Gastroesophageal sphincter (tissue), 3 donors: ENCODE measurements around the gene TFAP2E.

Experiments used
- POLR2A ChIP-seq, 2 donors: fragments of 450-650 bp; IDR thresholded peaks; one replicate each; pipeline ENCODE4 v1.6.1; 2017; ENCODE audit warnings: antibody characterized with exemption in 2 of 2, mild to moderate bottlenecking in 2 of 2, moderate library complexity in 1 of 2
- POLR2AphosphoS5 ChIP-seq: sonication (generic); formaldehyde crosslinking; IDR thresholded peaks from one replicate; pipeline ENCODE4 v1.6.1; 2017; ENCODE audit warnings: antibody characterized with exemption
- TF ChIP-seq, protein P1 (sequence below), 4 experiments: fragments of 200-600 bp in 2 of 4; fragments of 450-650 bp in 2 of 4; sonication (generic) in 1 of 4; IDR thresholded peaks; one replicate each; pipeline ENCODE4 v1.5.1; 2017 to 2019; ENCODE audit warnings: antibody characterized with exemption in 4 of 4, mild to moderate bottlenecking in 2 of 4, moderate library complexity in 2 of 4

- TF ChIP-seq, protein P1, sequence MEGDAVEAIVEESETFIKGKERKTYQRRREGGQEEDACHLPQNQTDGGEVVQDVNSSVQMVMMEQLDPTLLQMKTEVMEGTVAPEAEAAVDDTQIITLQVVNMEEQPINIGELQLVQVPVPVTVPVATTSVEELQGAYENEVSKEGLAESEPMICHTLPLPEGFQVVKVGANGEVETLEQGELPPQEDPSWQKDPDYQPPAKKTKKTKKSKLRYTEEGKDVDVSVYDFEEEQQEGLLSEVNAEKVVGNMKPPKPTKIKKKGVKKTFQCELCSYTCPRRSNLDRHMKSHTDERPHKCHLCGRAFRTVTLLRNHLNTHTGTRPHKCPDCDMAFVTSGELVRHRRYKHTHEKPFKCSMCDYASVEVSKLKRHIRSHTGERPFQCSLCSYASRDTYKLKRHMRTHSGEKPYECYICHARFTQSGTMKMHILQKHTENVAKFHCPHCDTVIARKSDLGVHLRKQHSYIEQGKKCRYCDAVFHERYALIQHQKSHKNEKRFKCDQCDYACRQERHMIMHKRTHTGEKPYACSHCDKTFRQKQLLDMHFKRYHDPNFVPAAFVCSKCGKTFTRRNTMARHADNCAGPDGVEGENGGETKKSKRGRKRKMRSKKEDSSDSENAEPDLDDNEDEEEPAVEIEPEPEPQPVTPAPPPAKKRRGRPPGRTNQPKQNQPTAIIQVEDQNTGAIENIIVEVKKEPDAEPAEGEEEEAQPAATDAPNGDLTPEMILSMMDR (IDR thresholded peaks at IDR 0.05) = no peak
- TF ChIP-seq POLR2A (IDR thresholded peaks at IDR 0.05) (no peak), POLR2AphosphoS5 (no peak)
Observed at GRCh38 chr1:35539824-35540261, 33.3 kb upstream of the TFAP2E start.
